Endothelial cell of umbilical vein (primary cell): Measurements from ENCODE around the gene TRIM3. TPM values are rescaled to one million over a fixed set of nuclear protein-coding genes. Genes with fewer than 3 reads are reported as not detected.

Source experiments
- BruUV-seq: library from RNA; stranded (reverse); fragments of 400-500 nt; replicated peaks from 2 replicates; lab custom pipeline; 2021; lab: Mats Ljungman, UMichigan
- CTCF ChIA-PET: fragments of 300-600, 350-600 bp; sonication (Branson Sonifier 250); formaldehyde crosslinking; loops from one replicate; lab custom pipeline; 2021; ENCODE audit warnings: antibody characterized with exemption, inconsistent platforms; lab: Charles Lee
- POLR2A ChIA-PET: fragments of 300-600, 350-600 bp; sonication (Branson Sonifier 250); formaldehyde crosslinking; loops from one replicate; lab custom pipeline; 2021; ENCODE audit warnings: antibody characterized with exemption, inconsistent platforms; lab: Charles Lee
- DNase-seq: peaks from one replicate; pipeline ENCODE4 v3.0.0-alpha.2; 2011; ENCODE audit warnings: low read depth, low spot score
- FAIRE-seq: peaks from 2 replicates; lab custom pipeline; 2011; peaks lifted over from hg19 to GRCh38; lab: Jason Lieb, UNC
- H2AFZ ChIP-seq: 2 replicates; pipeline ENCODE4 v1.6.0; 2012; ENCODE audit warnings: low read depth, low read length, control low read depth, inconsistent platforms
- H3K27ac ChIP-seq: 2 replicates; pipeline ENCODE4 v1.5.1; 2011; ENCODE audit warnings: low read depth, mild to moderate bottlenecking, control low read depth, low read length, moderate library complexity; ENCODE audit not compliant: insufficient read depth
- H3K27me3 ChIP-seq, 2 experiments: 2 replicates each; pipeline versions ENCODE4 v1.6.0 to v1.6.1; 2011; ENCODE audit warnings: low read length in 2 of 2, mixed read lengths in 1 of 2; ENCODE audit not compliant: control insufficient read depth in 2 of 2, insufficient read depth in 2 of 2
- H3K36me3 ChIP-seq, 2 experiments: 2 replicates in 1 of 2; 3 replicates in 1 of 2; pipeline ENCODE4 v1.5.1; 2011; ENCODE audit warnings: low read length in 2 of 2, mild to moderate bottlenecking in 1 of 2, moderate library complexity in 1 of 2; ENCODE audit not compliant: control insufficient read depth in 2 of 2, insufficient read depth in 2 of 2; ENCODE audit errors: extremely low read depth in 1 of 2
- H3K4me1 ChIP-seq: 3 replicates; pipeline ENCODE4 v1.5.1; 2011; ENCODE audit warnings: mild to moderate bottlenecking, low read length; ENCODE audit not compliant: control insufficient read depth, insufficient read depth; ENCODE audit errors: extremely low read depth
- H3K4me2 ChIP-seq: 2 replicates; pipeline ENCODE4 v1.6.1; 2011; ENCODE audit warnings: low read length, control low read depth, mixed read lengths; ENCODE audit not compliant: insufficient read depth
- H3K4me3 ChIP-seq, 3 experiments: fragments of 200-600 bp in 1 of 3; sonication (generic), shearing (Covaris generic) in 1 of 3; replicated peaks in 1 of 3; 2 replicates each; pipeline ENCODE4 v1.5.1; 2011 to 2016; ENCODE audit warnings: control low read depth in 3 of 3, low read length in 3 of 3, mild to moderate bottlenecking in 2 of 3, inconsistent platforms in 1 of 3, low read depth in 1 of 3, moderate library complexity in 1 of 3; ENCODE audit not compliant: insufficient read depth in 1 of 3
- H3K79me2 ChIP-seq: 2 replicates; pipeline ENCODE4 v1.6.0; 2012; ENCODE audit warnings: low read length, inconsistent platforms; ENCODE audit not compliant: control insufficient read depth, insufficient read depth
- H3K9ac ChIP-seq: replicated peaks from 2 replicates; pipeline ENCODE3; 2011; ENCODE audit warnings: low read length, control low read depth; ENCODE audit not compliant: insufficient read depth; ENCODE audit errors: extremely low read depth
- H3K9me1 ChIP-seq: replicated peaks from 3 replicates; pipeline ENCODE4 v1.6.0; 2011; ENCODE audit warnings: mild to moderate bottlenecking, low read length; ENCODE audit not compliant: control insufficient read depth, insufficient read depth; ENCODE audit errors: extremely low read depth
- H3K9me3 ChIP-seq: replicated peaks from 2 replicates; pipeline ENCODE4 v1.5.1; 2012; ENCODE audit warnings: low read length, inconsistent platforms; ENCODE audit not compliant: control insufficient read depth, insufficient read depth
- H4K20me1 ChIP-seq: replicated peaks from 2 replicates; pipeline ENCODE3; 2011; ENCODE audit warnings: mild to moderate bottlenecking, low read length; ENCODE audit not compliant: control insufficient read depth, insufficient read depth; ENCODE audit errors: extremely low read depth
- EZH2 ChIP-seq: IDR thresholded peaks from 2 replicates; pipeline ENCODE4 v1.6.1; 2012; ENCODE audit warnings: borderline replicate concordance, low read depth, mild to moderate bottlenecking, moderate library complexity, low read length, inconsistent platforms; ENCODE audit not compliant: severe bottlenecking
- FOS ChIP-seq: IDR thresholded peaks from 2 replicates; pipeline ENCODE4 v1.6.1; 2011; ENCODE audit warnings: mild to moderate bottlenecking, low read length, moderate library complexity, borderline replicate concordance; ENCODE audit not compliant: insufficient read depth
- GATA2 ChIP-seq: IDR thresholded peaks from 2 replicates; pipeline ENCODE4 v1.7.0; 2011; ENCODE audit warnings: low read depth, mild to moderate bottlenecking, moderate library complexity, mixed read lengths, low read length; ENCODE audit not compliant: insufficient read length, insufficient read depth
- JUN ChIP-seq: IDR thresholded peaks from 2 replicates; pipeline ENCODE4 v1.6.1; 2011; ENCODE audit warnings: borderline replicate concordance, low read depth; ENCODE audit not compliant: insufficient read length, insufficient read depth
- MYC ChIP-seq: IDR thresholded peaks from one replicate; pipeline ENCODE4 v1.6.1; 2011; ENCODE audit warnings: mild to moderate bottlenecking, low read depth, low read length
- POLR2A ChIP-seq: IDR thresholded peaks from 2 replicates; pipeline ENCODE4 v1.6.1; 2012; ENCODE audit warnings: low read depth, mild to moderate bottlenecking, control low read depth, low read length
- POLR2AphosphoS5 ChIP-seq: IDR thresholded peaks from 2 replicates; pipeline ENCODE4 v1.6.1; 2012; ENCODE audit warnings: low read depth, mild to moderate bottlenecking, control low read depth, low read length, moderate library complexity; ENCODE audit not compliant: insufficient read depth
- dilution Hi-C: fragments of 300-500 bp; cut with MboI; formaldehyde crosslinking; loops from one replicate; pipeline ENCODE4 v1.15.0; 2019; ENCODE audit warnings: low sequenced_read_pairs; ENCODE audit not compliant: extremely low pct_ligation_motif_present
- intact Hi-C: fragments of 100-400 bp; cut with micrococcal nuclease; formaldehyde crosslinking; loops from one replicate; pipeline ENCODE4 v1.10.0; 2022
- polyA plus RNA-seq, 4 experiments: library from polyadenylated mRNA; depleted of rRNA in 3 of 4; stranded (reverse) in 3 of 4; unstranded in 1 of 4; fragments of >200 nt; gene quantifications; 2 replicates each; pipeline versions ENCODE4 v1.2.1 to v1.2.3, GENCODE V29; 2011 to 2012; ENCODE audit warnings: missing spikeins in 1 of 4
- total RNA-seq: library from RNA; stranded (reverse); gene quantifications from 2 replicates; pipeline ENCODE4 v1.2.3, GENCODE V29; 2021
- TF ChIP-seq, protein P1 (sequence below): IDR thresholded peaks from 2 replicates; pipeline ENCODE4 v1.6.1; 2011; ENCODE audit not compliant: insufficient read depth, insufficient read length
- TF ChIP-seq, protein P2 (sequence below), 2 donors: IDR thresholded peaks; 1 replicate in 1 of 2; 2 replicates in 1 of 2; pipeline ENCODE4 v1.5.1; 2011; ENCODE audit warnings: low read length in 2 of 2, mild to moderate bottlenecking in 2 of 2, moderate library complexity in 2 of 2, control low read depth in 1 of 2, inconsistent platforms in 1 of 2, low read depth in 1 of 2; ENCODE audit not compliant: insufficient read depth in 1 of 2; ENCODE audit errors: extremely low read depth in 1 of 2

The TRIM3 gene
- total and polyA plus RNA-seq, 2 donors (not counting 3 experiments of a cell fraction or from before 2014, with no cell fraction given): 21.8 to 29.2 TPM

DNA sequence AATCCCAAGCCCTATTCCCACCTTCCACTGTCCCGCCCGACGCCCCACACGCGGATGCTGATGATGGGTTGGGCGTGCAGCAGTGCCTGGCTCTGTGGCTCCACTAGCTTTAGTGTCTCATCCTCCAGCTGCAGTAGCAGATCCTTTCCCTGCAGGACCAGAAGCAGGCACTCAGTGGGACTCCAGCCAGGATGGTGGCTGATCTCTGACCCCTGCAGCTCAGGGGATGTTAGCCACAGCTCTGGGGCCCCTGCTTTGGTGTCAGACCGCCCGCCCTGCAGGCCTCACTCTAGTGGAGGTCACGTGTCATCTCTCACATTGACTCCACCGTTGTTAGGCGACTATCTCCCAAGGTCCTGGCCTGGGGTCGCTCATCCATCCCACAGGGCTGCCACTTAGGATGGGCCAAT lies 71.7 kb downstream of the TRIM3 start:
- dilution Hi-C loops: no loop called here
- no TSS peak for BruUV-seq
- POLR2A ChIA-PET: interaction anchor here (1.5 kb wide), 1 partner anchor 12 kb away, joined by 5 read pairs; the partner anchor contains the start of gene SMPD1

More for the DNA sequence above, 71.7 kb downstream of the TRIM3 start:
- Histone ChIP-seq H3K27ac (no peak overlapping the region), H3K79me2 (no peaks in the 10 kb centered on the region), H3K9ac (no peak overlapping the region), H3K27me3 (no peaks in the 10 kb centered on the region), H3K9me3 (no peaks in the 10 kb centered on the region), H4K20me1 (no peaks in the 10 kb centered on the region), H3K36me3 (peaks cover 2 to 9% of the 10 kb centered on the region in 2 experiments), H3K4me2 (no peak overlapping the region), H3K9me1 (no peaks in the 10 kb centered on the region), H2AFZ (no peak overlapping the region), H3K4me3 (no peak overlapping the region), H3K4me1 (no peaks in the 10 kb centered on the region)
- intact Hi-C loops: no loop called here
- no peak for TF ChIP-seq POLR2AphosphoS5
- TF ChIP-seq, protein P1, sequence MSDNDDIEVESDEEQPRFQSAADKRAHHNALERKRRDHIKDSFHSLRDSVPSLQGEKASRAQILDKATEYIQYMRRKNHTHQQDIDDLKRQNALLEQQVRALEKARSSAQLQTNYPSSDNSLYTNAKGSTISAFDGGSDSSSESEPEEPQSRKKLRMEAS: no peak
- no peak for TF ChIP-seq FOS
- no peak for TF ChIP-seq EZH2
- no peak for TF ChIP-seq POLR2A
- no peak for TF ChIP-seq JUN
- TF ChIP-seq, protein P2, sequence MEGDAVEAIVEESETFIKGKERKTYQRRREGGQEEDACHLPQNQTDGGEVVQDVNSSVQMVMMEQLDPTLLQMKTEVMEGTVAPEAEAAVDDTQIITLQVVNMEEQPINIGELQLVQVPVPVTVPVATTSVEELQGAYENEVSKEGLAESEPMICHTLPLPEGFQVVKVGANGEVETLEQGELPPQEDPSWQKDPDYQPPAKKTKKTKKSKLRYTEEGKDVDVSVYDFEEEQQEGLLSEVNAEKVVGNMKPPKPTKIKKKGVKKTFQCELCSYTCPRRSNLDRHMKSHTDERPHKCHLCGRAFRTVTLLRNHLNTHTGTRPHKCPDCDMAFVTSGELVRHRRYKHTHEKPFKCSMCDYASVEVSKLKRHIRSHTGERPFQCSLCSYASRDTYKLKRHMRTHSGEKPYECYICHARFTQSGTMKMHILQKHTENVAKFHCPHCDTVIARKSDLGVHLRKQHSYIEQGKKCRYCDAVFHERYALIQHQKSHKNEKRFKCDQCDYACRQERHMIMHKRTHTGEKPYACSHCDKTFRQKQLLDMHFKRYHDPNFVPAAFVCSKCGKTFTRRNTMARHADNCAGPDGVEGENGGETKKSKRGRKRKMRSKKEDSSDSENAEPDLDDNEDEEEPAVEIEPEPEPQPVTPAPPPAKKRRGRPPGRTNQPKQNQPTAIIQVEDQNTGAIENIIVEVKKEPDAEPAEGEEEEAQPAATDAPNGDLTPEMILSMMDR (IDR thresholded peaks at IDR 0.05; ENCODE audit: extremely low read depth in 1 of 2, insufficient read depth in 1 of 2, low read depth in 1 of 2, low read length in 2 of 2): no peak
- TF ChIP-seq GATA2: no peak
- no peak for TF ChIP-seq MYC
- DNase-seq (no peak), FAIRE-seq (no peak)
- CTCF ChIA-PET: interaction anchor here (1.2 to 2.2 kb wide), 4 partner anchors 9 to 25 kb away, joined by 3 to 8 read pairs (median 5); no protein-coding TSS in a partner anchor
